Amniotic epithelial cell (primary cell): Measurements from ENCODE around the gene RASGEF1C.
"Not testable (repeated sequence)": the region's sequence is repeated elsewhere in the genome, so short reads cannot be mapped to it uniquely, and the experiment has no call there.

Experiments
- DNase-seq: peaks from one replicate; pipeline ENCODE4 v3.0.0-alpha.2; 2010; ENCODE audit warnings: low read depth

Gene RASGEF1C

DNA sequence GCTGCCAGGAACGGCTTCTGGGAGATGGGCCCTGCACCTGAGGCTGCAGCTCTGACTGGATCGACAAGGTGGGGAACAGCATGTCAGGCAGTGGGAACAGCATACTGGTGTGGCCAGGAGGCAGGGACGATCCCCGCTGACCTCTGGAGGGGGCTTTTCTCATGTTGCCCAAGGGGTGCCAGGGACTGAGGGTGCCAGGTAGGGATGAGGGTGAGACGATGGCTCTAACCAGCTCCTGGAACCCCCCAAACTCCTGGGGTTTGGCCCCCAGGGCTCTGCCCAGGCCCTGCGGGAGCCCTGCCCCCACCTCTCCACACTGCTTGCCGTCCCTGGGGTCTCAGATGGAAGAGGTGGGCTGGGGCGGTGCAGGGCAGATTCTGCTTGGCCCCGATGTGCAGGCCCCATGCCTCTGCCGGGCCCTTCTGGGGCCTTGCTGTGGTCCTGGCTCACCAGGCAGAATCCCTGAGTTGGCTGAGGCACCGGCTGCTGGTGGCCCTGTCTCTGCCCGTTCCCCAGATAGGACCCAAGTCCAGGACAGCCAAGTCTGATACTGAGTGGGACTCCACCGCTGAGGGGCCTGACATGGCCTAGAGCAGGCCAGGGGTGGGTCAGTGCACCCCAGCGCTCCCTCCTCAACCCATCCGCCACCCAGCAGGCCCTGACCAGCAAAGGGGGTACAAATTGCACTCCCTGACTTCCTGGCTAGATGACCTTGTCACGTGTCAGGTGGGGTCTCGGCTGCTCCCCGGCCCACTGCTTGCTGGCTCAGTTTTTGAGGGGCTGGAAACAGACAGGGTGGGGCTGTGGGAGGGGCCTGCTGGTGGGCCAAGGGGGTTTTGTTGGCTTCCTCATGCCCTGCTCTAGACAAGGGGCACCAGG is 109.0 kb downstream of the RASGEF1C start:
- DNase-seq, result no peak

DNA sequence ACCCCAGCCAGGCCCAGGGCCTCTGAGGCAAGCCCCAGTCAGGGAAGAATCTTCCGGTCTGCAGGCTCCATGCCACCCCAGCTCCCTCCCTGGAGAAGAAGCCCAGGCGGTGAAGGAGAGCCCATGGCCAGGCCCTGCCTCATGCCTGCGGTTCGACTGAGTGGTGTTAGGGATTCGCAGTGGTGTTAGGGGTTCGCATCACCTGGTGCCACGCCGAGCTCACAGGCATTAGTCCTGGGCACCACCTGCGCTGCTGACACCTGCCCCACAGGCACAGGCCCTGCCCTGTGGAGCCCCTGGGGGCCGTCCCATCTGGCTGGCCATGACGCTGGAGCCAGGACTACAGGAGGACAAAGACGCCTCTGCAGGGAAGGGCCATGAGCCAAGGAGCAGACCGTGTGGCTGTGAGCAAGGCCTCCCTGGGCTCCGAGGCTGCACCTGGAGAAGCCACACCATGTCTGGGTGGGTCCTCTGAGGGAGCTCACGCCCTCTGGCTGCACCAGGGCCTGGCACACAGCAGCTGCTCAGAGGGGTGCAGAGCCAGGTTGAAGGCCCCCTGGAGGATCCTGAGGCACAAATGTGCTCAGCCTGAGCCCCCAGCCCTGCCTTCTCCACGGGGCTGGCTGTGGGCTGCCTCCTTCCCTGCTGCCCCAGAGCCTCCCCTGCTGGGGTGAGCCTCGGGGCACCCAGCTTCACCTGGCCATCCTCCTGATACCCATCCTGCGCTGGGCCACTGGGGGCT is 109.8 kb downstream of the RASGEF1C start:
- DNase-seq, result no peak

DNA sequence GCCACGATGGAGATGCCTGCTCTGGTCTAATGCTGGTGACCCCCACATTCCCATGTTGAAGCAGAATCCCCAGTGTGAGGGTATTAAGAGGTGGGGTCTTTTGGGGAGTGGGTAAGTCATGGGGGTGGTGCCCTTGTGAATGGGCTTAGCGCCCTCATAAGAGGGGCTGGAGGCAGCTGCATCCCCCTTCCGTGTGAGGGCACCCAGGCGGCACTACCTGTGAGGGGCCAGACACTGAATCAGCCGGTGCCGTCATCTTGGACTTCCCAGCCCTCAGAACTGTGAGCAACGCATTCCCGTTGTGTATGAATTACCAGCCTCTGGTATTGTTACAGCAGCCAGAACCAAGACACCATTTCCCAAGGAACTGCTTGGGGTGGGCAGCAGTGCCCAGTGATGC is 110.5 kb downstream of the RASGEF1C start:
- no peak for DNase-seq

DNA sequence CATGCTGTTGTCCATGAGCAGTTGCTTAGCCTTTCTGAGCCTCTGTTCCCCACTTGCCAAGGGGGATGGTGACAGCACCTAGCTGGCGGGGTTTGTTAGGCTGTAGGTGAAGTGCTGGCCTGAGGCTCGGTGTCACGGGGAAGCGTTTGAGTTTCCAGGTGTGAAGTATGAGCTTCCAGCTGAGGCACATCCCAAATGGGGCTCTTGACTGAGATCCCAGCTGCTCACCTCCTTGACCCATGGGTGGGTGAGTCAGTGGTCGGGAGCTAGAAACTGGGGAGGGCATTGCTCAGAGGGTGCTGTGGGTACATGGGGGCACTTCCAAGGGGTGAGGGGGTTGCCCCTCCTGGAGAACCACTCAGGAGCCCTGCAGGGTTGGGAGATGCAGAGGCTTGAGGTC is 111.1 kb downstream of the RASGEF1C start:
- no peak for DNase-seq

DNA sequence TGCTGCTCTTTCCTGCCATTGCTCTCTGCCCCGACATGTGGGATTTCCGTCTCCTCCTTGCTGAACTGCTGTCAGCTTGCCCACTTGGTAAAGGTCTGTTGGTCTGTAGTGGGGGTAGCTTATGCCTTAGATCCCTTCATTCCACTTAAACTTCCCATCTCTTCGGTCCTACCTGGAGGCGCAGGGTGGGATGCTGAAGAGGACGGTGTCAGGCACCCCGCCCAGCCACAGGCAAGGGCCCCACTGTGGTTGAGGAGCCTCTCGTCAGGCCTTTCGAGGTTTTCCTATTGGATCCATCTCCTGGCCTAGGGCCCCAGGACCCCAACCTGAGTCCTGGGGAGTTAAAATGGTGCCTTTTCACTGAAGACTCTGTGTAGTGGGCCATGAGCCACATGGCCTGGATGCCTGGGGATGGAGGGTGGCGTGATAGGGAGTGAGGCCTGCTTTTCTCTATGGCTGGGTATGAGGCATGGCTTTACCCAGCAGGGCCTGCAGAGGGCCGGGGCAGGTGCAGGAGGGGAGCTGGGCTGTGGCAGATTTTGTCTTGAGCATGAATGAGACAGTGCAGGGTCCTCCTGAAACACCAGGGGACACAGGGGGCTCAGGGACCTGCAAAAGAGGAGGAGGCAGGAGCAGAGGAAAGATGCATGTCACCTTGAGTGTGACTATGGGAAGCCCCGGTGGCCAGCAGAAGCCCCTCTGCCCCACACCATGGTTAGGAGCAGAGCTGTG is 111.7 kb downstream of the RASGEF1C start:
- no peak for DNase-seq

DNA sequence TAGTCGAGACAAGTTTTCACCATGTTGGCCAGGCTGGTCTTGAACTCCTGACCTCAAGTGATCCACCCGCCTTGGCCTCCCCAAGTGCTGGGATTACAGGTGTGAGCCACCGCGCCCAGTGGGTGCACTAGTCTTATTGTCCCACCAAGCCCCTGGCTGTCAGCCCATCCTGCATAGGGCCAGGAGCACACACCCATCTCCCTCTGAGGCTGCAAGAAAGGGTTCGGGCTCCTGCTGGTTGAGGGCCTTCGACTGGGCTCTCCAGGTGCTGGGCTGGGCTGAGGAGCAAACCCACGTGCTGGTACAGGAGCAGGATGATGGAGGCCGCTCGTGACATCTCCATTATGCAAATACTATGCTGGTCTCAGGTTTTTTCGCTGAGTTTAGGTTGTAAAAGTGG is 112.4 kb downstream of the RASGEF1C start:
- no peak for DNase-seq

DNA sequence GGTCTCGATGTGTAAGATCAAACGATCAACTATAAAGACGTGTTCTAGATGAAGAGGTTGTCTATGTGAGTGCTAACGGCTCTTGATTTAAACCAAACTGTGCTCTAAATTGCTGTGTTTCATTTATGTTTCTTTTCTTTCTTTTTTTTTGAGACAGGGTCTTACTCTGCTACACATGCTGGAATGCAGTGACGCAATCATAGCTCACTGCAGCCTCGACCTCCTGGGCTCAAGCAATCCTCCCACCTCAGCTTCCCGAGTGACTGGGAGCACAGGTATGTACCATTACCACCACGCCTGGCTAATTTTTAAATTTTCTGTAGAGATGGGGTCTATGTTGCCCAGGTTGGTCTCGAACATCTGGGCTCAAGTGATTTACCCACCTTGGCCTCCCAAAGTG is 113.5 kb downstream of the RASGEF1C start:
- DNase-seq, result peak; percentile 49

DNA sequence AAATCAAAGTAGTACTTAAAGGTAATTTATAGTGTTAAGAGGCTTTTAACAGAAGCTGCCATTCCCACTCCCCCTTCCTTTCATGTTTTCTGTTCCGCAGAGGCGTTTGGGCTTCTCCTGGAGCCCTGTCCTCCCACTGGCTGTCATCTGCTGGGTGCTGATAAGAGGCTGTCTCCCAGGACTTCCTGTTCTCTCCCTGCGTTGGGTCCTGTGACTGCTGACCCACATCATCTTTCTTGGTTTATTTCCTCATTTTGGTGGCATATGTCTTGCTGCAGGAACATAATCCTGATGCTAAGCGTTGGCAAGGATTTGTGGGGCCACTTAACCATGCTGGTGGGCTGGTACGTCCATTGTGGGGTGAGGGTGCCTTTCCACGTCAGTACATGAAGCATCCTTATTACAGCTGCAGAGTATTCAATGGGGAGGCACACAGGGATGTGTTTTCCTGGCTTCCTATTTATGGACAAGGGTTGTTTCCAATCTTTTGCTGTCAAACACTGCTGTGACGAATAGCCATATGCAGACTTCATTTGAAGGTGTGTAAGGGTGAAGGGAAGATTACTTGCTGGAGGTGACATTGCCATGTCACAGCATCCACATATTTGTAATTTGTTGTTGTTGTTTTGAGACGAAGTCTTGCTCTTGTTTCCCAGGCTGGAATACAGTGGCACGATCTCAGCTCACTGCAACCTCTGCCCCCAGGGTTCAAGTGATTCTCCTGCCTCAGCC is 115.2 kb downstream of the RASGEF1C start:
- no peak for DNase-seq

DNA sequence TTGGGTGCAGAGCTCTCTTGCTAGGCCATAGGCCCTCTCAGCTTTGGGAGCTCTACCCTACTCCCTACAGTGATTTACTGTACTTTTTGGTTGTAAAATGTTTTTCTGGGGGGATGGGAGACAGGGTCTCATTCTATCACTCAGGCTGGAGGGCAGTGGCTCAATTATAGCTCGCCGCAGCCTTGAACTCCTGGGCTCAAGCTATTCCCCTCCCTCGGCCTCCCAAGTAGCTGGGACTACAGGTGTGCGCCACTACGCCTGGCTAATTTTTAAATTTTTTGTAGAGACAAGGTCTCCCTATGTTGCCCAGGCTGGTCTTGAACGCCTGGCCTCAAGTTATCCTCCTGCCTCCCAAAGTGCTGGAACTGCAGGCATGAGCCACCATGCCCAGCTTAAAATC is 115.8 kb downstream of the RASGEF1C start:
- DNase-seq, result no peak

DNA sequence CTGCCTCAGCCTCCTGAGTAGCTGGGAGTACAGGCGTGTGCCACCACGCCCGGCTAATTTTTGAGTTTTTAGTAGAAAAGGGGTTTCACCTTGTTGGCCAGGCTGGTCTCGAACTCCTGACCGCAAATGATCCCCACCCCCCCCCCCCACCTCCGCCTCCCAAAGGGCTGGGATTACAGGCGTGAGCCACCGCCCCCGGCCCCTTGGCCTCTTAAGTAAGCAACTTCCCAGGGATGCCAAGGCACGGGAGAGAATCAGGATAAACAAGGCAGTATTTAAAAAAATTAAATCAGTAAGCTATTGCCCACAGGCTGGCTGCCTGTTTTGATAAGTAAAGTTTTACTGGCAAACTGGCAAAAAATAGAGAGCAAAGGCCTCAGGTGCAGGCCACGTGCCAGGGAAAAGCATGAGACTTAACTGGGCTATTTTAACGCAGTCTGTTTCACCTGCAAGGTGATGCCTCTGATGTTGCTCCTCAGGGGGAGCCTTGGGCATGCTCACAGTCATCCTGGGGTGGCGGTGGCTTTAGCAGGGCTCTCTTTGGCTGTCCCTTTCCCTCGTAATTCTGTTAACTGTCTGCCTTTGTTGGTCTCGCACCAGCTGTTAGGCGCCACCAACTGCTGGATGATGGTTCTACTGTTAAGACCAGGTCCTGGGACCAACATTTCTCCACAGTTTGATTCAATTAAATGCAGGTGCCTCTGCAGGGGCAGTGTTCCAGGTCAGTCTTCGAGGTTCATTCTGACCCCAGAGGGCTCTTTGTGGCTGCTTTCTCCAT is 118.1 kb downstream of the RASGEF1C start:
- DNase-seq, result peak; percentile 25

DNA sequence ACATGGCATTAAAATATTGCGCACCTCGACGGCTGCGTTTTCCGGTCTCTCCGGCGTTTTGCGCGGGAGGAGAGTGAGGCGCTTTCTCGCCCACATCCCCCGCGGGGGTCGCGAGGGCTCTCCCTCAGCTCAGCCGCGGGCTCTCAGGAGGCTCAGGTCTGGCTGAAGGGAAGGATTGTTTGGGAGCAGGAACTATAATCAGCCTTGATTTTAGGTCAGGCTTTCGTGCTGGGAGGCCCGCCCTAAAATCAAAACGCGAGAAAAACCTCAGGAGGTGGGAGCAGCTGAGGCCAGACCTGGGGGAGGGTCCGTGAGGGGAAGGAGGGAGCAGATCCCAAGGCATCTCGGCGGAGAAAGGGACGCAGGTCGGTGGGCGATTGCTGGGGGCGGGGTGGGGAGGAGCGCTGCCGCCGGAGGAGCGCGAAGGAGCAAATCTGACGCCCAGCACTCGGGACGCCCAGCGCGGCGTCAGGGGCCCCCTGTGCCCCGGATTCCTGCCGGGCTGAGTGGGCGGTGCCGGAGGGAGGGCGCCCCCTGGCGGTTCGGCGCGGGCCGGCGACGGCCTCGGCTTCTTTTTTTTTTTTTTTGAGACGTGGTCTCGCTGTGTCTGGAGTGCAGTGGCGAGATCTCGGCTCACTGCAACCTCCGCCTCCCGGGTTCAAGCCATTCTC is 118.8 kb downstream of the RASGEF1C start:
- peak; percentile 51 for DNase-seq

DNA sequence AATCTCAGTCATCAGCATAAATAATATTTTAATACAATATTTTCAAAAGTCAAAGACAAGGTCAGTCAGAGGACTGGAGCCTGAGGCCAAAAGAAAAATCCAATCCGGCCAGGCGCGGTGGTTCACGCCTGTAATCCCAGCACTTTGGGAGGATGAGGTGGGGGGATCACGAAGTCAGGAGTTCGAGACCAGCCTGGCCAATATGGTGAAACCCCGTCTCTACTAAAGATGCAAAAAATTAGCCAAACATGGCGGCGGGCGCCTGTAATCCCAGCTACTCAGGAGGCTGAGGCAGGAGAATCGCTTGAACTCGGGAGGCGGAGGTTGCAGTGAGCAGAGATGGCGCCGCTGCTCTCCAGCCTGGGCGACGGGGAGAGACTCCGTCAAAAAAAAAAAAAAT is 119.4 kb downstream of the RASGEF1C start:
- DNase-seq, result not testable (repeated sequence)

DNA sequence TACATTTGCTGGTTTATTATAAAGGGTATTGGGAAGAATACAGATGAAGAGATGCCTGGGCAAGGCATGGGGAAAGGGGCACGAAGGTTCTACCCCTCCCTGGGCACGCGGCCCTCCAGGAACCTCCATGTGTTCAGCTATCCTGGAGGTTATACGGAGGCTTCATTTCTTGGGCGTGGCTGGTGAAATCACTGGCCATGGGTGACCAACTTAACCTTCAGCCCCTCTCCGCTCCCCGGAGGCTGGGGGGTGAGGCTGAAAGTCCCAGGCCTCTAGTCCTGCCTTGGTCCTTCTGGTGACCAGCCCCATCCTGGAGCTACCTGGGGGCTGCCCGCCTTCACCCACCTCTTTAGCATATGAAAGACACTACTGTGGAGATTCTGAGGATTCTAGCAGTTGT is 120.5 kb downstream of the RASGEF1C start:
- no peak for DNase-seq

DNA sequence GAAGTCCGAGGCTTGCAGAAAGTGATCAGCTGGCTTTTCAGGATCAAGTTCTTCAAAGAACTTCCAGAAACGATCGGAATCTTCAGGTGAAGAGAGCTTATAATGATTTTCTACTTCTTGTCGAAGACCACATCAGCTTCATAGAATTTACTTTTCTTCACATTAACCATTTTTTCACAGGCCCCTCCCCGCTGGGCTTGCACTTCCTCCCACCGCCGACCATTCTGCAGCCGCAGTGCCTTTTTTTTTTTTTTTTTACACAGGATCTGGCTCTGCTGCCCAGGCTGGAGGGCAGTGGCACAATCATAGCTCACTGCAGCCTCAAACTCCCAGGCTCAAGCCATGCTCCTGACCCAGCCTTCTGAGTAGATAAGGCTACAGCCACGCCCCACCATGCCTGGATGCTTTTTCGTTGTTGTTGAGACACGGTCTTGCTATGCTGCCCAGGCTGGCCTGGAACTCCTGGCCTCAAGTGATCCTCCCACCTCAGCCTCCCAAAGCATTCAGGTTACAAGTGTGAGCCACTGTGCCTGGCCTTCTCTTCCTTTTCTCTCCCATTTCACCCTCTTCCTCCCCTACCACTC is 122.1 kb downstream of the RASGEF1C start:
- no peak for DNase-seq

DNA sequence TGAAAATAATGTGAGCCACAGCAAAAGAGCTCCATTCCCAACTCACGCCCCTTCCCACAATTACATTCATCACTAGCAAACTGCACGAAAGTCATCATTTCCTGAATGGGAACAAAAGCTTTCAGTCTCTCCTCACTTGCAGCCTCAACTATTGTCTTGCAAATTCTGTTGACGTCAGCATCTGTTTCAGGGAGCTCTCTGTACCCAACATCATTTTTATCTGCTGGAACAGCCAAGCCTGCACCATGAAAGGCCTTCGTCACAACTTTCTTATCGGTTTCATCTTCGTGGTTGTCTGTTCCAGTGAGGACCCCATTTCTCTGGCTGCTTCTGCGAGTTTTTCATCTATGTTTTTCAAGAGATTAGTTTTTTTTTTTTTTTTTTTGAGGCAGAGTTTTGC is 123.2 kb downstream of the RASGEF1C start:
- no peak for DNase-seq

DNA sequence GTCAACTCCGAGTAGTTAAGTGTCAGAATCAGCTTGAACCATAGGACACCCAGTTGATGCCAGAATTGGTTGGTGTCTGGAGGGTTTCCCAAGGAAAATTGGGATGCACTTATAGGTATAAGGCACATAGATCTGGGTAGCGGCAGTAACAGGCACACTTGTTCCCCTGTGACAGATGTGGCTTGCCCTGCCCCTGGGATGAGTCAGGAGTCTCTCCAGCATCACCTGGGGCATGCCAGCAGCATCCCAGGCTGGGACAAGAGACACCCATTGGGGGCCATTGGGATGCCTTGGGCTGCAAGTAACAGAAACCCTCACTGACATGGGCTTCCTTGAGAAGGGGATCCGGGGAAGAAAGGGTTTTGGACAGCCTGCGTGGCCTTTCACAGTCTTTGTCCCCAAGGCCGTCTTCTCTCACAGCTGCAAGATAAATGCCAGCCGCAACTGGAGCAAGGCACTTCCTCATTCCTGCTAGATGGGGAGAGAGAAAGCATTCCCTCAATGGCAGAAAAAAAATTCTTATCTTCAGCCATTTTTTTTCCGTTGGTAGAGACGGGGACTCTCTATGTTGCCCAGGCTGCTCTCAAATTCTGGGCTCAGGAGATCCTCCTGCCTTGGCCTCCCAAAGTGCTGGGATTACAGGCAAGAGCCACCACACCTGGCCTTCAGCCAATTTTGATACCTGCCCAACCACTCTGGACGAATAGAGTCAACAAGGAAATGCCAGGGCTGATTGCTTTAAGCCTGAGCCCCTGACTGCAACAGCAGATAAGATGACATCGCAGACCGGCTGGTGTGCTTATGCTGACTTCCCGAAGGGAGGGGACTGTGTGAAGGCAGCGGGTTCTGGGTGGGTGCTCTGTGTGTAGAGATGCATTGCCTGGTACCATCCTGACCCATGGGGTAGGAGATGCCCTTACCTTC is 124.1 kb downstream of the RASGEF1C start:
- no peak for DNase-seq

DNA sequence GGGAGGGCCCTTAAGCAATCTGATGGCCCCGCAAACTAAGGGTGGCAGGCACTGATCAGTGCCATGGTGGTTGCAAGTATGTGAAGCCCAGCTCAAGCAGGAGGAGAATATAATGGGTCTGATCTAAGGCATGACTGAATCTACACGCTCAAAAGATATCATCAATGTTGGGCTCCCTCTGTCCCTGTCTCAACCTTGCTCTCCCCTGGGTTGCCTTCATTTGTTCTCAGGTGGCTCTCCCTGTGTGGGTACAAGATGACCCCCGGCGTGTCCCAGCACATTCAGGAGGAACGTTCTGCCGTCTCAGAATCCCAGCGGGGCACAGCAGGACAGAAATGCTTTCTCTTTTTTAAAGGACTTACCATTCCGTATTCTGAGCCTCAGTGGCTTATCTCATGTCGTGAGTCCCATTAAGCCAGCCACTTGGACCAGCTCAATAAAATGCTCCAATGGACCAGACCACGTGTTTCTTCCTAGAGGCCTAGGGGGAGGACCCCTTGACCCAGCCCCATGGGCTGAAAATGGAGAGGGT is 125.4 kb downstream of the RASGEF1C start:
- DNase-seq, result no peak

DNA sequence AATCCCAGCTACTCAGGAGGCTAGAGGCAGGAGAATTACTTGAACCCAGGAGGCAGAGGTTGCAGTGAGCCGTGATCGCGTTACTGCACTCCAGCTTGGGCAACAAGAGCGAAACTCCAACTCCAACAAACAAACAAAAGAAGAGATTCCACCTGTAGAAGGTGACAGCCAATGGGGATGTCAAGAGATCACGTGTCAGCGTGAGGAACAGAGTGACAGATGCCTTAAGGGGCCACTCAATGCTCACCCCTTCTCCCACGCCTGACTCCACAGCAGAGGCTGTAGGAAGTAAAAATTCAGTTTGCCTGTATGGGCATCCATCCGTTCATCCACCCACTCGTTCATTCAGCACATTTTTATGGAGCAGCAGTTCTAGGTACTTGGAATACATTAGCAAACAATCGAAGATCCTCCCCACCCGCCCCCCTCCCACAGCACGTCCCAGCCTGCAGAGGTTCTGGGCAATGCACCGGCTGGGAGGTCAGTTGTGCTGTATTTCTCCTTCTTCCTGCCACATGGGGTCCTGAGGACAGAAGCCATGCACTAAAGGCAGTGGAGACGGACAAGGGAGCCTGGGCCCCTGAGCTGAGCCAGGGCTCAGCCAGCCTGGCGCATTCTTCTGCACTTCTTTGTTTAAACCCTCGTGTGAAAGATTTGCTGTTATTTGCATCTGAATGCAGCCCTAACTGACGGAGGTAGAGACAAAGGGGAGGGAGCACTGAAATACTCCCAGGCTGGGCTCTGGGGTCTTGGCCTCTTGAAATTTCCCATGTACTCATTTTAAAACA is 126.2 kb downstream of the RASGEF1C start:
- no peak for DNase-seq
